ENCODE data around the gene ARRDC2. TPM values are rescaled to one million over a fixed set of nuclear protein-coding genes. Genes with fewer than 3 reads are reported as not detected.

The ARRDC2 gene
- total and polyA plus RNA-seq, 10 of the 15 experiments (the other 5 are each of a cell fraction or from before 2014, with no cell fraction given), result 0.48 to 10.1 (median 4.8) TPM

DNA sequence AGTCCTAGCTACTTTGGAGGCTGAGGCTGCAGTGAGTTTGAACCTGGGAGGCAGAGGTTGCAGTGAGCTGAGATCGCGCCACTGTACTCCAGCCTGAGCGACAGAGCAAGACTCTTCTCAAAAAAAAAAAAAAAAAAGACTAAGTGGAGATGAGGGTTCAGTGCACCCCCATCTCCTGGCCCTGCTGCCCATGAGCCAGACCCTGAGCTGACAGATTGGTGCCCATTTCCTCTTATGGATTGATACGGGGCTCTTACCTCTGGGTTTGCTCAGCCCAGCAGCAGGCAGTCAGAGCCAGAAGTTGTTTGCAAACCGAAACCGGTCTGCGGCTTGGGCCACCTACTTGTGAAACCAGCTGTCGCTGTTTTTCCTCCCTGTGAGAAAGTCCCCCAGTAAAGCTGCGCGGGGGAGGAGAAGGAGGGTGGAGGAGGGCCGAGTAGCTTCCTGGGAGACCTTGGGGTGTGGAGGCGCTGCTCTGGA lies 36.9 kb downstream of the ARRDC2 start (continued):
- TF ChIP-seq RELA (IDR thresholded peaks at IDR 0.05; ENCODE audit: borderline replicate concordance, partially characterized antibody), result peak; percentile 75
- no peak for TF ChIP-seq RFX5 (IDR thresholded peaks at IDR 0.05; ENCODE audit: low read depth, low read length)
- no peak for TF ChIP-seq NFYB (IDR thresholded peaks at IDR 0.05; ENCODE audit: insufficient read depth, low read depth, low read length)
- peak; percentile 86 for TF ChIP-seq NFIC (IDR thresholded peaks at IDR 0.05; ENCODE audit: low read depth, low read length)
- TF ChIP-seq, protein P1, sequence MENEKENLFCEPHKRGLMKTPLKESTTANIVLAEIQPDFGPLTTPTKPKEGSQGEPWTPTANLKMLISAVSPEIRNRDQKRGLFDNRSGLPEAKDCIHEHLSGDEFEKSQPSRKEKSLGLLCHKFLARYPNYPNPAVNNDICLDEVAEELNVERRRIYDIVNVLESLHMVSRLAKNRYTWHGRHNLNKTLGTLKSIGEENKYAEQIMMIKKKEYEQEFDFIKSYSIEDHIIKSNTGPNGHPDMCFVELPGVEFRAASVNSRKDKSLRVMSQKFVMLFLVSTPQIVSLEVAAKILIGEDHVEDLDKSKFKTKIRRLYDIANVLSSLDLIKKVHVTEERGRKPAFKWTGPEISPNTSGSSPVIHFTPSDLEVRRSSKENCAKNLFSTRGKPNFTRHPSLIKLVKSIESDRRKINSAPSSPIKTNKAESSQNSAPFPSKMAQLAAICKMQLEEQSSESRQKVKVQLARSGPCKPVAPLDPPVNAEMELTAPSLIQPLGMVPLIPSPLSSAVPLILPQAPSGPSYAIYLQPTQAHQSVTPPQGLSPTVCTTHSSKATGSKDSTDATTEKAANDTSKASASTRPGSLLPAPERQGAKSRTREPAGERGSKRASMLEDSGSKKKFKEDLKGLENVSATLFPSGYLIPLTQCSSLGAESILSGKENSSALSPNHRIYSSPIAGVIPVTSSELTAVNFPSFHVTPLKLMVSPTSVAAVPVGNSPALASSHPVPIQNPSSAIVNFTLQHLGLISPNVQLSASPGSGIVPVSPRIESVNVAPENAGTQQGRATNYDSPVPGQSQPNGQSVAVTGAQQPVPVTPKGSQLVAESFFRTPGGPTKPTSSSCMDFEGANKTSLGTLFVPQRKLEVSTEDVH (IDR thresholded peaks at IDR 0.05; ENCODE audit: low read depth, partially characterized antibody), result no peak
- TF ChIP-seq SIN3A (IDR thresholded peaks at IDR 0.05; ENCODE audit: low read depth, low read length), result no peak
- TF ChIP-seq, protein P2, sequence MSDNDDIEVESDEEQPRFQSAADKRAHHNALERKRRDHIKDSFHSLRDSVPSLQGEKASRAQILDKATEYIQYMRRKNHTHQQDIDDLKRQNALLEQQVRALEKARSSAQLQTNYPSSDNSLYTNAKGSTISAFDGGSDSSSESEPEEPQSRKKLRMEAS (IDR thresholded peaks at IDR 0.05; ENCODE audit: low read depth, low read length), result no peak
- no peak for TF ChIP-seq STAT1 (conservative IDR thresholded peaks at IDR 0.05)
- TF ChIP-seq FOXK2 (IDR thresholded peaks at IDR 0.05), result no peak
- TF ChIP-seq CHD2 (IDR thresholded peaks at IDR 0.05; ENCODE audit: borderline replicate concordance, low read depth, low read length), result peak; percentile 80; the same call in 1 of the 2 replicates
- peak in 1 of 2 experiments; percentile 98; a peak in 2 of 4 replicates for TF ChIP-seq ETV6 (conservative IDR thresholded peaks at IDR 0.05 in 1 of 2, IDR thresholded peaks at IDR 0.05 in 1 of 2; ENCODE audit: borderline replicate concordance in 1 of 2, low read depth in 1 of 2)
- TF ChIP-seq CREB1 (IDR thresholded peaks at IDR 0.05; ENCODE audit: low read depth), result peak; percentile 59
- TF ChIP-seq, protein P3, sequence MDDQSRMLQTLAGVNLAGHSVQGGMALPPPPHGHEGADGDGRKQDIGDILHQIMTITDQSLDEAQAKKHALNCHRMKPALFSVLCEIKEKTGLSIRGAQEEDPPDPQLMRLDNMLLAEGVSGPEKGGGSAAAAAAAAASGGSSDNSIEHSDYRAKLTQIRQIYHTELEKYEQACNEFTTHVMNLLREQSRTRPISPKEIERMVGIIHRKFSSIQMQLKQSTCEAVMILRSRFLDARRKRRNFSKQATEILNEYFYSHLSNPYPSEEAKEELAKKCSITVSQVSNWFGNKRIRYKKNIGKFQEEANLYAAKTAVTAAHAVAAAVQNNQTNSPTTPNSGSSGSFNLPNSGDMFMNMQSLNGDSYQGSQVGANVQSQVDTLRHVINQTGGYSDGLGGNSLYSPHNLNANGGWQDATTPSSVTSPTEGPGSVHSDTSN (IDR thresholded peaks at IDR 0.05; ENCODE audit: insufficient replicate concordance, low read depth, low read length), result no peak
- TF ChIP-seq, protein P4, sequence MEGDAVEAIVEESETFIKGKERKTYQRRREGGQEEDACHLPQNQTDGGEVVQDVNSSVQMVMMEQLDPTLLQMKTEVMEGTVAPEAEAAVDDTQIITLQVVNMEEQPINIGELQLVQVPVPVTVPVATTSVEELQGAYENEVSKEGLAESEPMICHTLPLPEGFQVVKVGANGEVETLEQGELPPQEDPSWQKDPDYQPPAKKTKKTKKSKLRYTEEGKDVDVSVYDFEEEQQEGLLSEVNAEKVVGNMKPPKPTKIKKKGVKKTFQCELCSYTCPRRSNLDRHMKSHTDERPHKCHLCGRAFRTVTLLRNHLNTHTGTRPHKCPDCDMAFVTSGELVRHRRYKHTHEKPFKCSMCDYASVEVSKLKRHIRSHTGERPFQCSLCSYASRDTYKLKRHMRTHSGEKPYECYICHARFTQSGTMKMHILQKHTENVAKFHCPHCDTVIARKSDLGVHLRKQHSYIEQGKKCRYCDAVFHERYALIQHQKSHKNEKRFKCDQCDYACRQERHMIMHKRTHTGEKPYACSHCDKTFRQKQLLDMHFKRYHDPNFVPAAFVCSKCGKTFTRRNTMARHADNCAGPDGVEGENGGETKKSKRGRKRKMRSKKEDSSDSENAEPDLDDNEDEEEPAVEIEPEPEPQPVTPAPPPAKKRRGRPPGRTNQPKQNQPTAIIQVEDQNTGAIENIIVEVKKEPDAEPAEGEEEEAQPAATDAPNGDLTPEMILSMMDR (IDR thresholded peaks at IDR 0.05 in 2 of 3, conservative IDR thresholded peaks at IDR 0.05 in 1 of 3; ENCODE audit: control insufficient read depth in 2 of 3, extremely low read depth in 1 of 3, insufficient read depth in 1 of 3, low read depth in 3 of 3, low read length in 3 of 3), result 0 out of 6 replicates have a peak, but pooled peaks of 1 of the 3 experiments have one; percentile 4
- TF ChIP-seq CREM (IDR thresholded peaks at IDR 0.05; ENCODE audit: low read depth), result peak; percentile 79
- TF ChIP-seq HDAC6 (IDR thresholded peaks at IDR 0.05; ENCODE audit: unreplicated experiment), result no peak
- TF ChIP-seq NFYA (IDR thresholded peaks at IDR 0.05; ENCODE audit: borderline replicate concordance, low read depth, low read length), result no peak
- no peak for TF ChIP-seq STAT3 (IDR thresholded peaks at IDR 0.05; ENCODE audit: low read depth, low read length)

All from GM12878 (cell line).